ENCODE data around the gene TMOD4.
A peak's percentile ranks its signal among the peaks of the same experiment; 100 is the strongest.
"Not testable (repeated sequence)": the region's sequence is repeated elsewhere in the genome, so short reads cannot be mapped to it uniquely, and the experiment has no call there.

The TMOD4 gene

GRCh38 chr1:151193304-151193703 is 17.5 kb upstream of the TMOD4 start:
- Mint-ChIP-seq H3K27ac (no peak overlapping the region), H3K4me1 (ENCODE audit: low read depth) (peaks cover 32% of the 10 kb centered on the region), H3K4me3 (no peak overlapping the region), H3K27me3 (no peaks in the 10 kb centered on the region), H3K36me3 (ENCODE audit: low read depth) (peaks cover 8% of the 10 kb centered on the region), H3K9me3 (no peaks in the 10 kb centered on the region)
- no peak for DNase-seq

DNA sequence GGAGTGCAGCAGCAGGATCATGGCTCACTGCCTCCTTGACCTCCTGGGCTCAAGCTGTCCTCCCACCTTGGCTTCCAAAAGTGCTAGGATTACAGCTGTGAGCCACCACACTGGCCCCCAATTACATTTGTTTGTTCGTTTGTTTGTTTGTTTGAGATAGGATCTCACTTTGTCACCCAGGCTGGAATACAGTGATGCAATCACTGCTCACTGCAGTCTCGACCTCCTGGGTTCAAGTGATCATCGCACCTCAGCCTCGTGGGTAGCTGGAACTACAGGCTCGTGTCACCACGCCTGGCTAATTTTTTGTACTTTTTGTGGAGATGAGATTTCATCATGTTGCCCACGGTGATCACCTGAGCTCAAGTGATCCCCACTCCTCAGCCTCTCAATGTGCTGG is 16.3 kb upstream of the TMOD4 start:
- Mint-ChIP-seq H3K4me3 (no peak overlapping the region), H3K36me3 (ENCODE audit: low read depth) (peaks cover 10% of the 10 kb centered on the region), H3K27ac (no peak overlapping the region), H3K27me3 (no peaks in the 10 kb centered on the region), H3K9me3 (no peaks in the 10 kb centered on the region), H3K4me1 (ENCODE audit: low read depth) (peaks cover 31% of the 10 kb centered on the region)
- no peak for DNase-seq

GRCh38 chr1:151189637-151190445 is 14.1 kb upstream of the TMOD4 start, which contains the start of gene VPS72:
VPS72 (minus strand) TSS chr1:151190197; CDS start chr1:151190121, 76 bp downstream.
- Mint-ChIP-seq H3K27ac (peak within 1 kb of the TSS; percentile 96), H3K4me3 (peak within 1 kb of the TSS; percentile 96), H3K27me3 (no peaks in the 10 kb centered on the region), H3K4me1 (ENCODE audit: low read depth) (peaks cover 27% of the 10 kb centered on the region), H3K9me3 (no peaks in the 10 kb centered on the region), H3K36me3 (ENCODE audit: low read depth) (peaks cover 25% of the 10 kb centered on the region)
- DNase-seq, result peak; percentile 88

DNA sequence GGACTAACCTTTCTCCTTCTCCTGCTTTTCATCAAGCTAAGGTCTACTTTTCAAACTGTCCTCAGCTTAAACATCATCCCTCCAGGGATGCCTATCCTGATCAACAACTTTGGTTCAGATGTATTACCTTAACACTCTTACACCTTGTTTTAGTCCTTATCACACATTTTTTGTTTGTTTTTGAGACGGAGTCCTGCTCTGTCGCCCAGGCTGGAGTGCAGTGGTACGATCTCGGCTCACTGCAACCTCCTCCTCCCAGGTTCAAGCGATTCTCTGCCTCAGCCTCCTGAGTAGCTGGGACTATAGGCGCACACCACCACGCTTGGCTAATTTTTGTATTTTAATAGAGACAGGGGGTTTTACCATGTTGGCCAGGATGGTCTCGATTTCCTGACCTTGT is 12.9 kb upstream of the TMOD4 start:
- H3K9me3 Mint-ChIP-seq, DNase-seq, H3K27me3 Mint-ChIP-seq: not testable (repeated sequence)
- Mint-ChIP-seq H3K4me3 (peak overlapping the region; percentile 96), H3K27ac (peak overlapping the region; percentile 96), H3K36me3 (ENCODE audit: low read depth) (peaks cover 36% of the 10 kb centered on the region), H3K4me1 (ENCODE audit: low read depth) (peaks cover 27% of the 10 kb centered on the region)

GRCh38 chr1:151187205-151187604 is 11.4 kb upstream of the TMOD4 start:
- Mint-ChIP-seq H3K9me3 (no peaks in the 10 kb centered on the region), H3K36me3 (ENCODE audit: low read depth) (peaks cover 50% of the 10 kb centered on the region), H3K27me3 (no peaks in the 10 kb centered on the region), H3K4me1 (ENCODE audit: low read depth) (peaks cover 27% of the 10 kb centered on the region), H3K27ac (peak overlapping the region; percentile 16), H3K4me3 (no peak overlapping the region)
- DNase-seq, result no peak

GRCh38 chr1:151184211-151184610 is 8.4 kb upstream of the TMOD4 start:
- no peaks in the 10 kb centered on the region for H3K27me3 Mint-ChIP-seq
- H3K27ac Mint-ChIP-seq, result no peak overlapping the region
- peaks cover 69% of the 10 kb centered on the region for H3K36me3 Mint-ChIP-seq (ENCODE audit: low read depth)
- no peaks in the 10 kb centered on the region for H3K9me3 Mint-ChIP-seq
- DNase-seq, result no peak
- H3K4me1 Mint-ChIP-seq (ENCODE audit: low read depth), result peaks cover 18% of the 10 kb centered on the region
- no peak overlapping the region for H3K4me3 Mint-ChIP-seq

DNA sequence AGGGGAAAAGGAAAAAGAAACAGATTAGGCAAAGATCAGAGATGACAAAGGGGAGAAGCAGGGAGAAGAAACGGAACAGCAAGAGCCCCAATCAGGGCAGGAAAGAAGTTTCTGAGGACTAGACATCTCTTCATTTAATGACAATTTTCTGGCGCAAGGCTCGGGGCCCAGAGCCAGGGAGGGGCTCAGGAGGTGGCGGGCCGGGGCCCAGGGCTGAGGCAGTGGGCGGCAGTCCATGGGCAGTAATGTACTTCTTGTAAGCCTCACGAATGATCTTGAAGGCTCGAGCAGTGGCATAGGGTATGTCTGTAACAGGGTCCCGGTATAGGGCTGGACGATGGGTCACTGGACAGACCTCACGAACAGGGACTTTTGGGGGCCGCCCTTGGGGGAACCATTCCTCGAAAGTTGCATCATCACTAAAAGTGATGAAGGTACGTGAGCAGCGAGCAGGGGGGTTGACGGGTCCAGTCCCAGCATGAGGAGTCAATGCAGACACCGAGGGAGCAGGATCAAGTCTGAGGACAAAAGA is 799 bp upstream of the TMOD4 start:
- Mint-ChIP-seq H3K4me3 (no peak overlapping the region), H3K36me3 (ENCODE audit: low read depth) (peaks cover 86% of the 10 kb centered on the region), H3K4me1 (ENCODE audit: low read depth) (no peaks in the 10 kb centered on the region), H3K27me3 (no peaks in the 10 kb centered on the region), H3K9me3 (no peaks in the 10 kb centered on the region), H3K27ac (no peak overlapping the region)
- DNase-seq, result no peak

- no peaks in the 10 kb centered on the region for H3K9me3 Mint-ChIP-seq
- no peak overlapping the region for H3K4me3 Mint-ChIP-seq
- H3K27ac Mint-ChIP-seq, result peak overlapping the region; percentile 75
- H3K36me3 Mint-ChIP-seq (ENCODE audit: low read depth), result peaks cover 87% of the 10 kb centered on the region
- no peaks in the 10 kb centered on the region for H3K27me3 Mint-ChIP-seq
- H3K4me1 Mint-ChIP-seq (ENCODE audit: low read depth), result no peaks in the 10 kb centered on the region
- DNase-seq, result no peak
These were observed 590 bp downstream of the TMOD4 start for GRCh38 chr1:151175041-151175741.

- peak overlapping the region; percentile 41 for H3K27ac Mint-ChIP-seq
- no peak for DNase-seq
- no peaks in the 10 kb centered on the region for H3K9me3 Mint-ChIP-seq
- H3K4me3 Mint-ChIP-seq, result no peak overlapping the region
- H3K27me3 Mint-ChIP-seq, result no peaks in the 10 kb centered on the region
- peaks cover 19% of the 10 kb centered on the region for H3K4me1 Mint-ChIP-seq (ENCODE audit: low read depth)
- peaks cover 89% of the 10 kb centered on the region for H3K36me3 Mint-ChIP-seq (ENCODE audit: low read depth)
These were observed 4.6 kb downstream of the TMOD4 start for GRCh38 chr1:151171190-151171589.

- peaks cover 47% of the 10 kb centered on the region for H3K4me1 Mint-ChIP-seq (ENCODE audit: low read depth)
- peak overlapping the region; percentile 95 for H3K4me3 Mint-ChIP-seq
- peaks cover 75% of the 10 kb centered on the region for H3K36me3 Mint-ChIP-seq (ENCODE audit: low read depth)
- peak overlapping the region; percentile 98 for H3K27ac Mint-ChIP-seq
- no peaks in the 10 kb centered on the region for H3K27me3 Mint-ChIP-seq
- no peak for DNase-seq
- H3K9me3 Mint-ChIP-seq, result no peaks in the 10 kb centered on the region
These were observed 8.7 kb downstream of the TMOD4 start for GRCh38 chr1:151167116-151167515.

DNA sequence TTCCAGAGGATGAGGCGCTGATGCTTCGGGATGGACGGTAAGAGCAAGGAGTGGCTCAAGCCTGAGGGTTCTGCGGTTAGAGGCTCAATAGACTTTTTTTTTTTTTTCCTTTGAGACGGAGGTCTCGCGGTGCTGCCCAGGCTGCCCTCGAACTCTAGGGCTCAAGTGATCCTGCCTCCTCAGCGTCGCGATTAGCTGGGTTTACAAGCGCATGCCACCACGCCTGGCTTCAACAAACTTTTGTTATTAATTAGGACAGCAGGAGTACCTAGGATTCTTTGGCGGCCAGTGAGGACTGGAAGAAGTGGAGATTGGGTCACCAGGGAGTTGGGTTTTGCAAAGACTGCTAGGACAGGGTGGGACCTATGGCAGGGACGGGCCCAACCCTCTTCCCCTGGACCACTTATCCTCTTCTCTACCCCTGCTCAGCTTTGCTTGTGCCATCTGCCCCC is 9.2 kb downstream of the TMOD4 start:
- Mint-ChIP-seq H3K9me3 (no peaks in the 10 kb centered on the region), H3K4me3 (peak overlapping the region; percentile 95), H3K27me3 (no peaks in the 10 kb centered on the region), H3K4me1 (ENCODE audit: low read depth) (peaks cover 53% of the 10 kb centered on the region), H3K27ac (peak overlapping the region; percentile 98), H3K36me3 (ENCODE audit: low read depth) (peaks cover 75% of the 10 kb centered on the region)
- no peak for DNase-seq

GRCh38 chr1:151165738-151166504 is 9.9 kb downstream of the TMOD4 start, which contains the start of the genes LYSMD1 and SCNM1:
LYSMD1 (minus strand) TSS chr1:151165902; CDS start chr1:151165258, 644 bp downstream.
SCNM1 (plus strand) TSS chr1:151166144; CDS start chr1:151166153, 9 bp downstream.
- Mint-ChIP-seq H3K4me3 (peak within 1 kb of the TSS; percentile 95), H3K9me3 (no peaks in the 10 kb centered on the region), H3K27ac (peak within 1 kb of the TSS; percentile 98), H3K27me3 (no peaks in the 10 kb centered on the region), H3K36me3 (ENCODE audit: low read depth) (peaks cover 74% of the 10 kb centered on the region), H3K4me1 (ENCODE audit: low read depth) (peaks cover 57% of the 10 kb centered on the region)
- DNase-seq, result peak; percentile 93

- H3K4me1 Mint-ChIP-seq (ENCODE audit: low read depth), result peaks cover 63% of the 10 kb centered on the region
These were observed 10.5 kb downstream of the TMOD4 start for GRCh38 chr1:151165281-151165737.

DNA sequence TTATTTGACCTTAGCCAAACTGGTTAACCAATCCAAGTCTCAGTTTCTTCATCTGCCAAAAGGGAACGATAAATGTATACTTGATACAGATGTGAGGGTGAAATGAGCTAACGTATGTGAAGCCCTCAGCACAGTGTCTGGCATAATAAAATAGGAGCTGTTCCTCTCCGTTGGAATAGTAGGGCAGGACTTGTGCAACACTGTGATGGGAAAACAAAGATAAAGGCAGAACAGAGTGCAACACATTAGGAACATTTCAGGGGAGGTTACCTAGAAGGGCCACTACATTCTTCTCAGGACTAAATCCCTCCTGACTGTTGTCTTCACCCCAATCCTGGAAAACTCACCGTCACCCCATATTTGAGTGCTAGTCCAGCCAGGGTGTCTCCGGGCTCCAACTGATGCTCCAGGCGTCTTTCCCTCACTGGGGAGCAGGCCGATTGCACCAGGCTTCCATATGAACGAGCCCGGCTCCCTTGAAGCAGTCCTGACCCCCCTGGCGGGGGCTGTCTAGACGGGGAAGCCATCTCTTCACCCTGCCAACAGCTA is 11.0 kb downstream of the TMOD4 start:
- DNase-seq, result no peak
- H3K36me3 Mint-ChIP-seq (ENCODE audit: low read depth), result peaks cover 73% of the 10 kb centered on the region
- H3K27me3 Mint-ChIP-seq, result no peaks in the 10 kb centered on the region
- peaks cover 67% of the 10 kb centered on the region for H3K4me1 Mint-ChIP-seq (ENCODE audit: low read depth)
- peak overlapping the region; percentile 95 for H3K4me3 Mint-ChIP-seq
- peak overlapping the region; percentile 98 for H3K27ac Mint-ChIP-seq
- H3K9me3 Mint-ChIP-seq, result no peaks in the 10 kb centered on the region

More at GRCh38 chr1:151165281-151165737, 10.5 kb downstream of the TMOD4 start:
- Mint-ChIP-seq H3K9me3 (no peaks in the 10 kb centered on the region), H3K4me3 (peak overlapping the region; percentile 95), H3K36me3 (ENCODE audit: low read depth) (peaks cover 74% of the 10 kb centered on the region), H3K27me3 (no peaks in the 10 kb centered on the region), H3K27ac (peak overlapping the region; percentile 98)
- DNase-seq, result peak; percentile 46
